Lung (tissue), 12 donors: ENCODE results near the gene IL1RAPL1. TPM values are rescaled to one million over a fixed set of nuclear protein-coding genes. Genes with fewer than 3 reads are reported as not detected.

Experiments used
- ATAC-seq: fragments of 200-7000 bp; cut with Tn5 transposase; one replicate; pipeline ENCODE4 v1.9.1; 2020; ENCODE audit warnings: moderate number of reproducible peaks; ENCODE audit not compliant: insufficient read depth, low FRiP score
- DNase-seq, 3 donors: peaks; one replicate each; pipeline ENCODE4 v3.0.0-alpha.2; 2013 to 2017
- H3K27ac ChIP-seq, 2 donors: one replicate each; pipeline ENCODE4 v1.5.1; 2013; ENCODE audit warnings: mild to moderate bottlenecking in 2 of 2, moderate library complexity in 2 of 2, control low read depth in 1 of 2, inconsistent platforms in 1 of 2, low read depth in 1 of 2, low read length in 1 of 2
- H3K27me3 ChIP-seq, 3 donors: one replicate each; pipeline ENCODE4 v1.5.1; 2013; ENCODE audit warnings: low read length in 2 of 3; ENCODE audit not compliant: control insufficient read depth in 3 of 3, insufficient read depth in 3 of 3
- H3K36me3 ChIP-seq, 4 donors: one replicate each; pipeline ENCODE4 v1.5.1; 2013; ENCODE audit warnings: low read length in 4 of 4, mild to moderate bottlenecking in 1 of 4, moderate library complexity in 1 of 4; ENCODE audit not compliant: control insufficient read depth in 4 of 4, insufficient read depth in 4 of 4
- H3K4me1 ChIP-seq, 5 donors: one replicate each; pipeline ENCODE4 v1.5.1; 2013; ENCODE audit warnings: low read length in 5 of 5, mild to moderate bottlenecking in 2 of 5, moderate library complexity in 1 of 5; ENCODE audit not compliant: control insufficient read depth in 5 of 5, insufficient read depth in 5 of 5
- H3K4me3 ChIP-seq: one replicate; pipeline ENCODE4 v1.5.1; 2013; ENCODE audit warnings: mild to moderate bottlenecking, control low read depth, moderate library complexity
- H3K9ac ChIP-seq, 2 donors: one replicate each; pipeline ENCODE4 v1.5.1; 2013; ENCODE audit warnings: low read length in 2 of 2, control low read depth in 1 of 2; ENCODE audit not compliant: insufficient read depth in 1 of 2
- H3K9me3 ChIP-seq, 4 donors: one replicate each; pipeline ENCODE4 v1.5.1; 2013; ENCODE audit warnings: low read length in 3 of 4, mild to moderate bottlenecking in 1 of 4, moderate library complexity in 1 of 4; ENCODE audit not compliant: control insufficient read depth in 4 of 4, insufficient read depth in 3 of 4
- WGBS, 2 donors: extraction: QIAGEN DNeasy Blood & Tissue Kit; methylation state at CpG; one replicate each; pipeline ENCODE4 v1.1.7; 2013; 5-methylcytosine and 5-hydroxymethylcytosine counted together
- polyA plus RNA-seq, 2 donors: library from polyadenylated mRNA; stranded (reverse); fragments of 200-250 nt; gene quantifications; one replicate each; pipeline ENCODE4 v1.2.1, GENCODE V29; 2013
- total RNA-seq, 2 donors: library from RNA; depleted of rRNA in 1 of 2; stranded (reverse); fragments of >200 nt in 1 of 2; gene quantifications; one replicate each; pipeline ENCODE4 v1.2.1, GENCODE V29; 2014 to 2021
- TF ChIP-seq, protein P1 (sequence below): IDR thresholded peaks from 2 replicates; pipeline ENCODE4 v1.5.1; 2012; ENCODE audit warnings: mild to moderate bottlenecking; ENCODE audit errors: control extremely low read depth, extremely low read depth
- donor health status: control.
- donor health status: control.
- donor health status: Bipolar disorder and iron deficiency.
- donor health status: healthy.
- donor health status: DM: yes; HTN: yes; CAD: no.

IL1RAPL1 gene
- total and polyA plus RNA-seq, 4 donors, result 2.2 TPM; not detected in 3

DNA sequence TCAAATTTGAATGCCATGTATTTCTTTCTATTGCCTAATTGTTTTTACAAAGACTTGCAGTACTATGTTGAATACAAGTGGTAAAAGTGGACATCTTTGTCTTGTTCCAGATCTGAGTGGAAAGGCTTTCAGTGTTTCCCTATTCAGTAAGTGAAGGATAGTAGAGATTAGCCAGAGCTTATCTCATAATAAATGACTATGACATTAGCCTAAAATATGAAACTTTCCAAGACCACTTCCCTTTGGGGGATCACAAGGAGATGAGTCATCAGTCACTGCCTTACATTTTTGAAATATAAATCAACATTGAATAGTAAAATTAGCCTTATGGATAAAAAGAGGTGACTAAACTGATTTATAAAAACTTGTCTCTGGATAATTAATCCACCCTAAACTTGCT, 1074.0 kb downstream of the IL1RAPL1 start:
- TF ChIP-seq, protein P1, sequence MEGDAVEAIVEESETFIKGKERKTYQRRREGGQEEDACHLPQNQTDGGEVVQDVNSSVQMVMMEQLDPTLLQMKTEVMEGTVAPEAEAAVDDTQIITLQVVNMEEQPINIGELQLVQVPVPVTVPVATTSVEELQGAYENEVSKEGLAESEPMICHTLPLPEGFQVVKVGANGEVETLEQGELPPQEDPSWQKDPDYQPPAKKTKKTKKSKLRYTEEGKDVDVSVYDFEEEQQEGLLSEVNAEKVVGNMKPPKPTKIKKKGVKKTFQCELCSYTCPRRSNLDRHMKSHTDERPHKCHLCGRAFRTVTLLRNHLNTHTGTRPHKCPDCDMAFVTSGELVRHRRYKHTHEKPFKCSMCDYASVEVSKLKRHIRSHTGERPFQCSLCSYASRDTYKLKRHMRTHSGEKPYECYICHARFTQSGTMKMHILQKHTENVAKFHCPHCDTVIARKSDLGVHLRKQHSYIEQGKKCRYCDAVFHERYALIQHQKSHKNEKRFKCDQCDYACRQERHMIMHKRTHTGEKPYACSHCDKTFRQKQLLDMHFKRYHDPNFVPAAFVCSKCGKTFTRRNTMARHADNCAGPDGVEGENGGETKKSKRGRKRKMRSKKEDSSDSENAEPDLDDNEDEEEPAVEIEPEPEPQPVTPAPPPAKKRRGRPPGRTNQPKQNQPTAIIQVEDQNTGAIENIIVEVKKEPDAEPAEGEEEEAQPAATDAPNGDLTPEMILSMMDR, result no peak
- ATAC-seq (no peak), DNase-seq (no peak)
- H3K27ac ChIP-seq, result no peak overlapping the region
- H3K36me3 ChIP-seq, result no peaks in the 10 kb centered on the region
- H3K9ac ChIP-seq, result no peak overlapping the region
- no peaks in the 10 kb centered on the region for H3K4me1 ChIP-seq
- peaks cover 0 to 2% (median 0%) of the 10 kb centered on the region in 3 donors for H3K27me3 ChIP-seq
- no peaks in the 10 kb centered on the region for H3K9me3 ChIP-seq
- H3K4me3 ChIP-seq, result no peak overlapping the region

DNA sequence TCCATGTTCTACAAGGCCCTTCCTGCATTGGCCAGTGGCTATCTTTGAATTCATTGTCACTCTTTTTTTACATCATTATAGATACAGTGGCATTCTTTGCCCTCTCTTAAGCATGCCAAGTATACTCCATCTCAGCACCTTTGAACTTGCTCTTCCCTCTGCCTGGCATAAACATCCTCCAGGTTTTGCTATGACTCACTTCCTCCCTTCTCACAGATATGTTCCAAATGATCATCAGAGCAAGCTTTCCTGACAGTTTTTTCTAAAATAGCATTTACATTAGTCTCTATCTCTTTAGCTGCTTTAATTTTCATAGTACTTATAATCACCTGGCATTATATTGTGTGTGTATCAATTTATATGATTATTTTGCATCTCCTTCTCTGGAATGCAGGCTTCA, 1074.9 kb downstream of the IL1RAPL1 start:
- H3K36me3 ChIP-seq, result no peaks in the 10 kb centered on the region
- TF ChIP-seq, protein P1, result no peak
- no peak overlapping the region for H3K4me3 ChIP-seq
- H3K4me1 ChIP-seq, result no peaks in the 10 kb centered on the region
- DNase-seq (peak in 1 of 3 donors; percentile 18), ATAC-seq (no peak)
- no peak overlapping the region for H3K9ac ChIP-seq
- no peak overlapping the region for H3K27ac ChIP-seq
- H3K9me3 ChIP-seq, result no peaks in the 10 kb centered on the region
- peaks cover 0 to 2% (median under 1%) of the 10 kb centered on the region in 3 donors for H3K27me3 ChIP-seq

DNA sequence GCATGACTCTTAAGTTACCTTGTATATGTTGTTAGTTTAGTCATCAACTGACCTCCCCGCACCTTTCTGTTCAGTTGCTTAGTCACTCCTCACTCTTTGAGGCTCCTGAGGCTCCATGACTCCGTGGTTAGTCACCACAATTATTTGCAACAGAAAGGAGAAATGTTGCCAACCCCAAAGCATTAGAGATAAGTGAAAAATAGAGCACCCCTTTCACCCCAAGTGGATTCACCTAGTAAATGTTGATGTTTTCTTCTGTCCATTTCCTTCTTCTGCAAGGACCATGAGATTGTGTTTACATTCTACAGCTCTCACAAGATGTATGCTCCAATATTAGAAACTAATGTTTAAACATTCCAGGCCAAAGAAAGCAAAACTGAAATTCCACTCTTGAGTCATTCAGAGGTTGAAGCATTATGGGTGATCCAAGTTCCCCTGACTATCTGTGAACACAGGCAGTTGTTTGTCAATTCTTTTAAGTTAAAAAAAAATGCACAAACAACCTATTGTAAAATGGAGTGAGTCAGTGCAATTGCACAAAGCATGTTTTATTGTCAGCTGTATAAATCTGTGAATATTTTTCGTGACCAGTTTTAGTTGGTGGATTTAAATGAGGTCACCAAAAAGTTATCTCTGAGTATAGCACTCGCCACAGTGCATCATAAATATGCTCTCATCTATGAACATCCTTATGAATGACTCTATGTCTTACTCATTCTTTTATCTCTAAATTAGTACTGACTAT, 1075.7 kb downstream of the IL1RAPL1 start:
- H3K9ac ChIP-seq, result no peak overlapping the region
- peak in 1 of 3 donors; percentile 33 for DNase-seq
- H3K9me3 ChIP-seq, result no peaks in the 10 kb centered on the region
- ATAC-seq, result peak; percentile 43
- H3K27me3 ChIP-seq, result peaks cover 0 to 4% (median 2%) of the 10 kb centered on the region in 3 donors
- TF ChIP-seq, protein P1, result no peak
- H3K36me3 ChIP-seq, result no peaks in the 10 kb centered on the region
- 30 to 62% methylated on average over 4 of the region's 4 CpGs for WGBS, 2 donors
- peak overlapping the region in 1 of 2 donors; percentile 21 for H3K27ac ChIP-seq
- no peaks in the 10 kb centered on the region for H3K4me1 ChIP-seq
- H3K4me3 ChIP-seq, result no peak overlapping the region

DNA sequence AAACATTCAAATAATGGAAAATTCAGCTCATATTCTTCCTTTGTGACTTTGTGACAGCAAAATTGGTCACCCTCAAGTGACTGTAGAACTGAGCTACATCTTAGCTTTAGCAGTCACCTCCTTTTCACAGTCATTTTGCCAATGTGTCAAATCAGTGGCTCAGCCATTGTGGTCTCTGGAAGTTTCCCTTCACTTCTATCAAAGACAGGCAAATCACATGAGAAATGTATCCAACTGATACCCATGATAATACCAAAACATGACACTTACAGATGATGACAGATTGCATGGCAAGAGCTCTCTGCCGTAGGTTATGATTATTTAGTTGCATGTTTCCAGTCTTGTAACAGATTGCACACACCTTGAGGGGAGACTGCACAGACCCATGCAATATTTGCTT, 1078.3 kb downstream of the IL1RAPL1 start:
- ATAC-seq (no peak), DNase-seq (no peak)
- peaks cover 0 to 4% (median 2%) of the 10 kb centered on the region in 3 donors for H3K27me3 ChIP-seq
- no peak overlapping the region for H3K9ac ChIP-seq
- H3K4me3 ChIP-seq, result no peak overlapping the region
- H3K36me3 ChIP-seq, result no peaks in the 10 kb centered on the region
- TF ChIP-seq, protein P1, result no peak
- no peaks in the 10 kb centered on the region for H3K4me1 ChIP-seq
- no peak overlapping the region for H3K27ac ChIP-seq
- no peaks in the 10 kb centered on the region for H3K9me3 ChIP-seq
- WGBS, 2 donors, result 93 to 100% methylated on average over 1 of the region's 1 CpG
